Lower leg skin (tissue), 4 donors: Measurements from ENCODE around the gene FAM53B. TPM values are rescaled to one million over a fixed set of nuclear protein-coding genes. Genes with fewer than 3 reads are reported as not detected.

ENCODE experiments used
- DNase-seq, 2 donors: peaks; one replicate each; pipeline ENCODE4 v3.0.0-alpha.2; 2019; ENCODE audit warnings: low spot score in 2 of 2
- H3K4me3 ChIP-seq: fragments of 200-600 bp; sonication (generic); 2 replicates; pipeline ENCODE4 v1.5.1; 2017; ENCODE audit warnings: mild to moderate bottlenecking, low read depth; ENCODE audit not compliant: poor library complexity, severe bottlenecking
- CTCF ChIP-seq, 3 donors: fragments of 450-650 bp; IDR thresholded peaks; one replicate each; pipeline ENCODE4 v1.5.1; 2016; ENCODE audit warnings: antibody characterized with exemption in 3 of 3, mild to moderate bottlenecking in 3 of 3, moderate library complexity in 2 of 3
- POLR2A ChIP-seq, 2 donors: fragments of 450-650 bp; IDR thresholded peaks; one replicate each; pipeline ENCODE4 v1.6.1; 2016 to 2017; ENCODE audit warnings: antibody characterized with exemption in 2 of 2, mild to moderate bottlenecking in 1 of 2, moderate library complexity in 1 of 2
- WGBS, 2 donors: methylation state at CpG; one replicate each; pipeline ENCODE4 v1.1.5; 2018; 5-methylcytosine and 5-hydroxymethylcytosine counted together
- intact Hi-C: fragments of 100-400 bp; cut with DNase I; formaldehyde crosslinking; loops from one replicate; pipeline ENCODE4 v1.15.0; 2023; ENCODE audit warnings: low total_unique reads
- total RNA-seq, 4 donors: library from RNA; depleted of rRNA; stranded (reverse); fragments of >200 nt; gene quantifications; one replicate each; pipeline ENCODE4 v1.1.0, GENCODE V29; 2016

Gene FAM53B
- total RNA-seq, 4 donors from 2014 or later: 41.5 to 69.1 (median 58.2) TPM

GRCh38 chr10:124605001-124605370, 139.2 kb downstream of the FAM53B start:
- 64 to 65% methylated on average over 5 to 8 of the region's 8 CpGs for WGBS, 2 donors
- no peak for DNase-seq
- no peak overlapping the region for H3K4me3 ChIP-seq
- TF ChIP-seq POLR2A (IDR thresholded peaks at IDR 0.05): no peak
- intact Hi-C loops: no loop called here

GRCh38 chr10:124604214-124605000, 139.8 kb downstream of the FAM53B start:
- no peak overlapping the region for H3K4me3 ChIP-seq
- TF ChIP-seq POLR2A (IDR thresholded peaks at IDR 0.05) (no peak), CTCF (IDR thresholded peaks at IDR 0.05) (no peak)
- no peak for DNase-seq
- intact Hi-C loops: no loop called here
- 59 to 64% methylated on average over 10 to 22 of the region's 22 CpGs for WGBS, 2 donors

- H3K4me3 ChIP-seq: no peak overlapping the region
- intact Hi-C loops: no loop called here
- WGBS, 2 donors: 77 to 80% methylated on average over 12 to 15 of the region's 18 CpGs
- no peak for TF ChIP-seq CTCF (IDR thresholded peaks at IDR 0.05)
- TF ChIP-seq POLR2A (IDR thresholded peaks at IDR 0.05): no peak
- DNase-seq: no peak
These were observed 140.6 kb downstream of the FAM53B start for GRCh38 chr10:124603376-124604213.

- H3K4me3 ChIP-seq: no peak overlapping the region
- no peak for TF ChIP-seq POLR2A (IDR thresholded peaks at IDR 0.05)
- TF ChIP-seq CTCF (IDR thresholded peaks at IDR 0.05): no peak
- WGBS, 2 donors: 86 to 91% methylated on average over 9 to 12 of the region's 12 CpGs
- DNase-seq: no peak
- intact Hi-C loops: no loop called here
These were observed 141.4 kb downstream of the FAM53B start for GRCh38 chr10:124602646-124603365.

- WGBS, 2 donors: 88 to 92% methylated on average over 9 to 11 of the region's 12 CpGs
These were observed 142.0 kb downstream of the FAM53B start for GRCh38 chr10:124602121-124602561.

More at GRCh38 chr10:124602121-124602561, 142.0 kb downstream of the FAM53B start:
- H3K4me3 ChIP-seq: no peak overlapping the region
- no peak for TF ChIP-seq CTCF (IDR thresholded peaks at IDR 0.05)
- no peak for TF ChIP-seq POLR2A (IDR thresholded peaks at IDR 0.05)
- no peak for DNase-seq
- intact Hi-C loops: no loop called here
